ENCODE data around the gene HNRNPK. TPM values are rescaled to one million over a fixed set of nuclear protein-coding genes. Genes with fewer than 3 reads are reported as not detected.

Gene HNRNPK
- total and polyA plus RNA-seq, 2 experiments from 2014 or later: 568 to 601 TPM

DNA sequence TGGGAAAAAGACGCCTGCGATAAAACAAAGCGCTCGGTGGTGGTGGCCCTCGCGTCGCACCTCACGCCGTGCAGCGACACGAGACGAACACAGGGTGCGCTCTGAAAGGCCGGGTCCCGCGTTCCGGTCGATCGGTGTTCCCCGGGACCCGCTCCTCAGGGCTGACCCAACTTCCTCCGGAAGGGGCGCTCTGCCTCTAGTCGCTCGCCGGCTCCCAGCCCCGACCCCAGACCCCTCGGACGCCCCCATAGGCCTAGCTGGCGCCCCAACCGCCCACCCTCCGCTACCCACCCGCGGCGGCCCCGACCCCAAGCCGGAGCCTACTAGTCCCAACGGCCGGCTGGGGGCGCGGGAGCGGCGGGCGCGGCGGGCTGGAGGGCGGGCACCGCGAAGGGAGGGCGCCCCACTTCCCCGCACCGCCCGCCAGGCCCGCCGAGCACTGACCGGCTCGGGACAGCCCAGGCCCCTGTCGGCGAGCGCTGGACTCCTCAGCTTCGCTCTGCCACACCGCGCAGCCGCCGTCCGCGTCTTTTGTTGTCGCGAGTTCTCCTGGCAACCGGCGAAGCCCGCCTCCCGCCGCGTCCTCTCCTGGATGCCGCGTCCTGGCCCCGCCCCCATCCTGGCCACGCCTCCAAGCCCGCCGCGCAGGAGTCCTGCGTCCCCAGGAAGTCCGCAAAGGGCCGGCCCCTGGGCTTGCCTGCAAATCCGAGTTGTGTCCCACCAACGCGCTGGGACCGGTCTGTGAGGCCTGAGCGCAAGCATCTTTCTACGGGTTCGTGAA is 58.9 kb downstream of the HNRNPK start, which contains the start of gene KIF27:
Gene KIF27, minus strand, starts transcription at position 506 of the 781 bp plus-strand sequence. CDS start 5,841 bp downstream, outside the sequence.
- H3K36me3 ChIP-seq: no peaks in the 10 kb centered on the region
- H3K9me3 ChIP-seq (ENCODE audit: low read depth): no peaks in the 10 kb centered on the region

DNA sequence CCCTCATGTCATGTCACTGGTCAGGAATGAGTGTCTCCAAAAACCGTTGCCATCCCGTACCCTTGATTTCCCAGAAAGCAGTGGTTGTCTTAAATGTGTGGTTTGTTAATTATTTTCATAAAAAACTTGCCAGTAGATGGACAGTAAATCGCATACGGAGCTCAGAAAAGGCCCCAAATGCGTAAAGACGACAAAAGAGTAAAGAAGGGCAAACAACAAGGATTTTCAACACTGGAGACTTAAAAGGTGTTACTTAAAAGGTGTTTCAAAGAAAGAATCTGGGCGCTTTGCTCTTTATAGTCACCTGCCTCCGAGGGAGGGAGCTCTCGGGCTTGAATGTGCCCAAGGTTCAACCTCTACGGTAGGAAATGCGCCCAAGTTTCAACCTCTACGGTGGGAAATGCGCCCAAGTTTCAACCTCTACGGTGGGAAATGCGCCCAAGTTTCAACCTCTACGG is 59.5 kb downstream of the HNRNPK start:
- H3K4me1 ChIP-seq (ENCODE audit: low read depth): peaks cover 2% of the 10 kb centered on the region
- no peaks in the 10 kb centered on the region for H3K27me3 ChIP-seq
- peak; percentile 50 to 75 for DNase-seq (ENCODE audit: low read depth in 1 of 2, low spot score in 1 of 2)
- H3K36me3 ChIP-seq: no peaks in the 10 kb centered on the region
- peak overlapping the region; percentile 95 for H3K27ac ChIP-seq
- no peaks in the 10 kb centered on the region for H3K9me3 ChIP-seq (ENCODE audit: low read depth)
- TF ChIP-seq, protein P1, sequence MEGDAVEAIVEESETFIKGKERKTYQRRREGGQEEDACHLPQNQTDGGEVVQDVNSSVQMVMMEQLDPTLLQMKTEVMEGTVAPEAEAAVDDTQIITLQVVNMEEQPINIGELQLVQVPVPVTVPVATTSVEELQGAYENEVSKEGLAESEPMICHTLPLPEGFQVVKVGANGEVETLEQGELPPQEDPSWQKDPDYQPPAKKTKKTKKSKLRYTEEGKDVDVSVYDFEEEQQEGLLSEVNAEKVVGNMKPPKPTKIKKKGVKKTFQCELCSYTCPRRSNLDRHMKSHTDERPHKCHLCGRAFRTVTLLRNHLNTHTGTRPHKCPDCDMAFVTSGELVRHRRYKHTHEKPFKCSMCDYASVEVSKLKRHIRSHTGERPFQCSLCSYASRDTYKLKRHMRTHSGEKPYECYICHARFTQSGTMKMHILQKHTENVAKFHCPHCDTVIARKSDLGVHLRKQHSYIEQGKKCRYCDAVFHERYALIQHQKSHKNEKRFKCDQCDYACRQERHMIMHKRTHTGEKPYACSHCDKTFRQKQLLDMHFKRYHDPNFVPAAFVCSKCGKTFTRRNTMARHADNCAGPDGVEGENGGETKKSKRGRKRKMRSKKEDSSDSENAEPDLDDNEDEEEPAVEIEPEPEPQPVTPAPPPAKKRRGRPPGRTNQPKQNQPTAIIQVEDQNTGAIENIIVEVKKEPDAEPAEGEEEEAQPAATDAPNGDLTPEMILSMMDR (IDR thresholded peaks at IDR 0.05; ENCODE audit: low read depth, low read length): peak; percentile 59
- peak overlapping the region; percentile 73 for H3K4me3 ChIP-seq

More for the DNA sequence above, 58.9 kb downstream of the HNRNPK start, which contains the start of gene KIF27:
- H3K4me1 ChIP-seq (ENCODE audit: low read depth): peaks cover 2% of the 10 kb centered on the region
- H3K27me3 ChIP-seq: no peaks in the 10 kb centered on the region
- TF ChIP-seq, protein P1 (IDR thresholded peaks at IDR 0.05; ENCODE audit: low read depth, low read length): peak; percentile 27
- peak within 1 kb of the TSS; percentile 73 for H3K4me3 ChIP-seq
- H3K27ac ChIP-seq: peak within 1 kb of the TSS; percentile 95
- peak; percentile 99 for DNase-seq (ENCODE audit: low read depth in 1 of 2, low spot score in 1 of 2)

DNA sequence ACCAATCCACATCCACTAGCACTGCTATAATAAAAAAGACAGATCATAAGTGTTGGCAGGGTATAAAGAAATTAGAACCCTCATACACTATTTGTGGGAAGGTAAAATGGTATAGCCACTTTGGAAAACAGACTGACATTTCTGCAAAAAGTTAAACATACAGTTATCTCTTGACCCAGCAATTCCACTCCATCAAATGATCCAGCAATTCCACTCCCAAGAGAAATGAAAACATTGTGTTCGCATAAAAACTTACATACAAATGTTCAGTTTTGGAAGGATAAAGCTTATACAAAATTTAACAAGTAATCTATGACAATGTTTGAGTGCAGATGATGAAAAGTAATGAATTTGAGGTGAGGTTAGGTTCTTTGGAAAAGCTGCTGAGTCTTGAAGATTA is 60.9 kb downstream of the HNRNPK start:
- Histone ChIP-seq H3K36me3 (no peaks in the 10 kb centered on the region), H3K27me3 (no peaks in the 10 kb centered on the region), H3K4me1 (ENCODE audit: low read depth) (peaks cover 2% of the 10 kb centered on the region), H3K9me3 (ENCODE audit: low read depth) (no peaks in the 10 kb centered on the region), H3K27ac (no peak overlapping the region), H3K4me3 (no peak overlapping the region)
- TF ChIP-seq, protein P1 (IDR thresholded peaks at IDR 0.05; ENCODE audit: low read depth, low read length): no peak
- no peak for DNase-seq (ENCODE audit: low read depth in 1 of 2, low spot score in 1 of 2)

Other genes starting within 250 kb of the HNRNPK start
- gene GKAP1, start 162.4 kb downstream of the HNRNPK start, total RNA-seq: 8.1 and 11.7 TPM in 2 replicates
- 19.7 and 33.9 TPM in 2 replicates for gene GKAP1, start 162.4 kb downstream of the HNRNPK start, polyA plus RNA-seq
- gene KIF27, start 58.8 kb downstream of the HNRNPK start, total RNA-seq: 2.6 and 6.2 TPM in 2 replicates
- gene KIF27, start 58.8 kb downstream of the HNRNPK start, polyA plus RNA-seq: 4.4 and 6.6 TPM in 2 replicates
- gene RMI1, start 590 bp upstream of the HNRNPK start, total RNA-seq: 1.8 and 3.6 TPM in 2 replicates
- gene RMI1, start 590 bp upstream of the HNRNPK start, polyA plus RNA-seq: 8.4 TPM in 2 replicates

All from cardiac muscle cell (in vitro differentiated cells and primary cell).